Activated T-helper 2 cell treated with anti-CD3 and anti-CD28 coated beads, Interferon-gamma antibody, Interleukin-2, Interleukin-4, amounts not matched to agents 10 μg/mL and 5 μg/mL and 100 μg/mL, durations not matched to agents 14 hours and 24 hours and 36 hours (primary cell): Measurements from ENCODE around the gene LPAR2. TPM values are rescaled to one million over a fixed set of nuclear protein-coding genes. Genes with fewer than 3 reads are reported as not detected.
A peak's percentile ranks its signal among the peaks of the same experiment; 100 is the strongest.
"Not testable (repeated sequence)": the region's sequence is repeated elsewhere in the genome, so short reads cannot be mapped to it uniquely, and the experiment has no call there.

ENCODE experiments used
- DNase-seq: peaks from one replicate; pipeline ENCODE4 v3.0.0; 2021; ENCODE audit warnings: low spot score
- H3K27ac Mint-ChIP-seq: one replicate; pipeline ENCODE4 v1.8.0; 2021; ENCODE audit warnings: mixed read lengths
- H3K27me3 Mint-ChIP-seq: one replicate; pipeline ENCODE4 v1.8.0; 2021; ENCODE audit warnings: low read depth, mixed read lengths
- H3K36me3 Mint-ChIP-seq: one replicate; pipeline ENCODE4 v1.8.0; 2021; ENCODE audit warnings: low read depth, mixed read lengths
- H3K4me1 Mint-ChIP-seq: one replicate; pipeline ENCODE4 v1.8.0; 2021; ENCODE audit warnings: low read depth, mixed read lengths
- H3K4me3 Mint-ChIP-seq: one replicate; pipeline ENCODE4 v1.8.0; 2021; ENCODE audit warnings: low read depth, mild to moderate bottlenecking, moderate library complexity, mixed read lengths
- H3K9me3 Mint-ChIP-seq: one replicate; pipeline ENCODE4 v1.8.0; 2021; ENCODE audit warnings: mixed read lengths
- intact Hi-C: fragments of 100-400 bp; cut with micrococcal nuclease; formaldehyde crosslinking; loops from one replicate; pipeline ENCODE4 v1.15.1; 2023
- total RNA-seq: library from RNA; stranded (reverse); gene quantifications from 2 replicates; pipeline ENCODE4 v1.2.3, GENCODE V29; 2022

Gene LPAR2
- total RNA-seq: 28.9 and 29.8 TPM in 2 replicates

GRCh38 chr19:19627621-19628500 is at the start of gene LPAR2:
LPAR2 (minus strand) TSS chr19:19628220; CDS start chr19:19627275, 945 bp downstream.
- Mint-ChIP-seq H3K27ac (peak within 1 kb of the TSS; percentile 87), H3K36me3 (peaks cover 52% of the 10 kb centered on the region), H3K4me3 (peak within 1 kb of the TSS; percentile 92), H3K9me3 (no peaks in the 10 kb centered on the region), H3K4me1 (peaks cover 18% of the 10 kb centered on the region), H3K27me3 (no peaks in the 10 kb centered on the region)
- intact Hi-C loops: loop anchor here (2.0 to 5.0 kb wide), 2 partner anchors 15 to 41 kb away; partner anchors contain the start of gene GMIP
- peak; percentile 56 for DNase-seq

GRCh38 chr19:19677579-19677978 is 49.6 kb upstream of the LPAR2 start:
- no peaks in the 10 kb centered on the region for H3K4me1 Mint-ChIP-seq
- intact Hi-C loops: no loop called here

DNA sequence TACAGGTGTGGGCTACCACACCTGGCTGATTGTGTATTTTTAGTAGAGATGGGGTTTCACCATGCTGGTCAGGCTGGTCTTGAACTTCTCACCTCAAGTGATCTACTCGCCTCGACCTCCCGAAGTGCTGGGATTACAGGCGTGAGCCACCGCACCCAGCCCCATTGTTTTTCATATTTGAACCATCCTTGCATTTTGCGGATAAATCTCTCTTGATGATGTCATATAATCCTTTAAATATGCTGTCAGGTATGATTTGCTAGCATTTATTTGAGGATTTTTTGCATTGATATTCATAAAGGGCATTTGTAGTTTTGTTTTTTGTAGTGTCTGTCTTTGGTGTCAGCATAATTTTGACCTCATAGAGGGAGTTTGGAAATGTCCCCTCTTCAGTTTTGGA is 46.3 kb upstream of the LPAR2 start:
- H3K9me3 Mint-ChIP-seq: peaks cover 55% of the 10 kb centered on the region
- H3K27me3 Mint-ChIP-seq: no peaks in the 10 kb centered on the region
- intact Hi-C loops: no loop called here
- H3K27ac Mint-ChIP-seq: no peak overlapping the region
- peaks cover 96% of the 10 kb centered on the region for H3K36me3 Mint-ChIP-seq
- H3K4me1 Mint-ChIP-seq: peaks cover 5% of the 10 kb centered on the region
- H3K4me3 Mint-ChIP-seq: no peak overlapping the region
- DNase-seq: no peak

More at GRCh38 chr19:19677579-19677978, 49.6 kb upstream of the LPAR2 start:
- Mint-ChIP-seq H3K27ac (no peak overlapping the region), H3K27me3 (no peaks in the 10 kb centered on the region), H3K4me3 (no peak overlapping the region), H3K36me3 (peaks cover 97% of the 10 kb centered on the region), H3K9me3 (peaks cover 69% of the 10 kb centered on the region)
- no peak for DNase-seq

DNA sequence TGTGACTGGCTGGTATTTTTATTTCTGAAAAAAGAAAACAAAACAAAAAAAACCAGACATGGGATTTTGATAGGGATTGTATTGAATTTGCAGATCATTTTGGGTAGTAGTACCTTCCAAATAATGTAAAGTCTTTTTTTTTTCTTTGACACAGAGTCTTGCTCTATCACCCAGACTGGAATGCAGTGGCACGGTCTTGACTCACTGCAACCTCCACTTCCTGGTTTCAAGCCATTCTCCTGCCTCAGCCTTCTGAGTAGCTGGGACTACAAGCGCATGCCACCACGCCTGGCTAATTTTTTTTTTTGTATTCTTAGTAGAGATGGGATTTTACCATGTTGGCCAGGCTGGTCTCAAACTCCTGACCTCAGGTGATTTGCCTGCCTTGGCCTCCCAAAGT is 44.8 kb upstream of the LPAR2 start:
- Mint-ChIP-seq H3K36me3 (peaks cover 88% of the 10 kb centered on the region), H3K27me3 (no peaks in the 10 kb centered on the region), H3K9me3 (peaks cover 44% of the 10 kb centered on the region), H3K4me1 (peaks cover 12% of the 10 kb centered on the region), H3K4me3 (no peak overlapping the region), H3K27ac (no peak overlapping the region)
- intact Hi-C loops: no loop called here
- DNase-seq: no peak

GRCh38 chr19:19670070-19670551 is 42.1 kb upstream of the LPAR2 start:
- Mint-ChIP-seq H3K4me3 (peak overlapping the region; percentile 80), H3K27ac (peak overlapping the region; percentile 60), H3K4me1 (peaks cover 12% of the 10 kb centered on the region), H3K9me3 (peaks cover 18% of the 10 kb centered on the region), H3K36me3 (peaks cover 68% of the 10 kb centered on the region), H3K27me3 (no peaks in the 10 kb centered on the region)
- DNase-seq: no peak
- intact Hi-C loops: no loop called here

- Mint-ChIP-seq H3K4me3 (peak within 1 kb of the TSS; percentile 90), H3K27me3 (no peaks in the 10 kb centered on the region), H3K9me3 (peaks cover 8% of the 10 kb centered on the region), H3K36me3 (peaks cover 56% of the 10 kb centered on the region), H3K4me1 (peaks cover 12% of the 10 kb centered on the region), H3K27ac (peak within 1 kb of the TSS; percentile 98)
- intact Hi-C loops: loop anchor here (1.0 to 10.0 kb wide), 3 partner anchors 108 to 896 kb away; partner anchors contain the start of genes ZNF506 and ZNF737
- DNase-seq: peak; percentile 93
Observed at GRCh38 chr19:19668230-19669012, 40.4 kb upstream of the LPAR2 start, which contains the start of gene ZNF101. ZNF101 (plus strand) TSS chr19:19668839; CDS start chr19:19668964, 125 bp downstream.

GRCh38 chr19:19665420-19665948 is 37.5 kb upstream of the LPAR2 start:
- H3K27me3 Mint-ChIP-seq, H3K27ac Mint-ChIP-seq, H3K9me3 Mint-ChIP-seq, DNase-seq: not testable (repeated sequence)
- H3K36me3 Mint-ChIP-seq: peaks cover 47% of the 10 kb centered on the region
- intact Hi-C loops: loop anchor here (10.0 kb wide), 1 partner anchor 899 kb away; the partner anchor contains the start of gene ZNF737
- H3K4me1 Mint-ChIP-seq: peaks cover 30% of the 10 kb centered on the region
- peak overlapping the region; percentile 45 for H3K4me3 Mint-ChIP-seq

GRCh38 chr19:19663256-19664120 is 35.5 kb upstream of the LPAR2 start, which contains the start of gene ATP13A1:
ATP13A1 (minus strand) TSS chr19:19663676; CDS start chr19:19663666, 10 bp downstream.
- Mint-ChIP-seq H3K36me3 (peaks cover 40% of the 10 kb centered on the region), H3K4me1 (peaks cover 24% of the 10 kb centered on the region), H3K9me3 (no peaks in the 10 kb centered on the region), H3K4me3 (peak within 1 kb of the TSS; percentile 89), H3K27ac (peak within 1 kb of the TSS; percentile 98), H3K27me3 (no peaks in the 10 kb centered on the region)
- peak; percentile 93 for DNase-seq
- intact Hi-C loops: loop anchor here (1.0 to 10.0 kb wide), 5 partner anchors 21 to 901 kb away; partner anchors contain the start of genes GMIP, PBX4, ZNF14 and ZNF737

DNA sequence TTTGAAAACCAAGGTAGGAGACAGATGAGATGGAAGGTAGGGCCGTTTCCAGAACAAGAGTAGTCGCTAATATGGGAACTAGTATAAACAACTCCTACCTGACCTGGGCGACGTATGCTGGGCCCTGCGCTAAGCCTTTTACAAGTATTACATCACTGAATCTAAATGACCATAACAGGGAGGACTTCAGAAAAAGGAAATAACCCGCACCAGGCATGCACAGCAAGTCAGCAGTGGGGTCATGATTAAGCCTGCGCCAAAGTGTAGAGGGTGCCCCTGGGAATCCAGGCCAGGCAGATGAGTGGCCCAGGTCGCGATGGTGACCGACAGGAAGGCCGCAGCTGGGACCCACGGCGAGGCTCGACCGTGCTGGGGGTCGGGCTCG is 34.8 kb upstream of the LPAR2 start:
- peaks cover 42% of the 10 kb centered on the region for H3K36me3 Mint-ChIP-seq
- H3K9me3 Mint-ChIP-seq: no peaks in the 10 kb centered on the region
- peaks cover 18% of the 10 kb centered on the region for H3K4me1 Mint-ChIP-seq
- intact Hi-C loops: loop anchor here (1.0 to 10.0 kb wide), 5 partner anchors 20 to 902 kb away; partner anchors contain the start of genes GMIP, PBX4, ZNF14 and ZNF737
- no peak for DNase-seq
- H3K4me3 Mint-ChIP-seq: peak overlapping the region; percentile 89
- H3K27me3 Mint-ChIP-seq: no peaks in the 10 kb centered on the region
- peak overlapping the region; percentile 94 for H3K27ac Mint-ChIP-seq

DNA sequence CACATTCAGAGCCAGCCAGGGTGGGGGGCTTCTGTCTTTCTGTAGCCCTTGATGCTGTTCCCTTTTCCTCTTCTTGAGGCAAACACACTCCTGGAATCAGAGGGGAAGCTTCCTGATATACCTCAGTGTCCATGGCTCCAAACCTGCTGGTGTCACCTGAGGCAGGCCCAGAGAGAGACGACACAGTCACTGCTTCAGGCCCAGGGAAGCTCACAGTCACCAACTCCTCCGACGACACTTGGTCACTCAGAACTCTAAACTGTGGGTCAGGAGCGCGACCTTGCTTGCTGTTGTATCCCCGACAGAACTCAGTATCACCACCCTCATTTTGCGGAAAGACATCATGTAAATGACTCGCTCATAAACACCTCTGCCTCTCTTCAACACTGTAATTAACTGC is 34.3 kb upstream of the LPAR2 start:
- intact Hi-C loops: loop anchor here (2.0 to 10.0 kb wide), 4 partner anchors 20 to 902 kb away; partner anchors contain the start of genes GMIP, ZNF14 and ZNF737
- Mint-ChIP-seq H3K27me3 (no peaks in the 10 kb centered on the region), H3K27ac (peak overlapping the region; percentile 94), H3K4me3 (peak overlapping the region; percentile 89), H3K9me3 (no peaks in the 10 kb centered on the region), H3K4me1 (peaks cover 18% of the 10 kb centered on the region), H3K36me3 (peaks cover 44% of the 10 kb centered on the region)
- DNase-seq: no peak

DNA sequence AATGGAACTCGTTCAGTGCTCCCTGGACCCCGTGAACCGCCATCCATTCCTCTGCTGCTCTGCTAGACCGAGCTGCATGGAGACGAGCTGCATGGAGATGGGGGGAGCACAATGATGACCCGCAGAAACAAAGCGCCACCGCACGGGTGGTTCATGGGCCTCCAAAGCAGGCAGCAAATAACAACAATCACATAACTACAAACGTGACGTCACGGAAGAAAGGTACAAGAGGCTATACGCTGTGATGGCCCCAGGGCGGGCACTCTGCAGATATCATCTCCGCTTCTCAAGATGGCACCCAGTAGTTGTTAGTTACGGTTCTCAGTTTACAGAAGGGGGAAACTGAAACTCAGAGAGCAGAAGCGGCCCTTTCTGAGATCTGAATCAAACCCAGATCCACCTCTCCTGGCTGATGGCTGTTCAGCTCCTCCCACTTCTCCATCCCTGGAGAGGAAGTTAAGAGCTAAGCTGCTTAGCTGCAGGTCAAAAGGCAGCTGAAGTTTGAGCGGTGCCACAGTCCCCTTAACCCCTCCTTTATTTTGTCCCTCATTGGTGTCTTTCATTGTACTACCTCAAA is 33.7 kb upstream of the LPAR2 start:
- Mint-ChIP-seq H3K27me3 (no peaks in the 10 kb centered on the region), H3K9me3 (no peaks in the 10 kb centered on the region), H3K4me1 (peaks cover 18% of the 10 kb centered on the region), H3K4me3 (peak overlapping the region; percentile 89), H3K27ac (peak overlapping the region; percentile 94), H3K36me3 (peaks cover 47% of the 10 kb centered on the region)
- DNase-seq: peak; percentile 40
- intact Hi-C loops: loop anchor here (2.0 to 10.0 kb wide), 4 partner anchors 19 to 903 kb away; partner anchors contain the start of genes GMIP, ZNF14 and ZNF737
